Colonic mucosa (tissue), 4 donors: ENCODE data around the gene FAHD2A. TPM values are rescaled to one million over a fixed set of nuclear protein-coding genes. Genes with fewer than 3 reads are reported as not detected.
"Not testable (repeated sequence)": the region's sequence is repeated elsewhere in the genome, so short reads cannot be mapped to it uniquely, and the experiment has no call there.

Experiments used
- DNase-seq: peaks from one replicate; pipeline ENCODE4 v3.0.0-alpha.2; 2020
- H3K27ac ChIP-seq: fragments of 200-600 bp; one replicate; pipeline ENCODE4 v1.8.0; 2021
- H3K27me3 ChIP-seq: fragments of 200-600 bp; one replicate; pipeline ENCODE4 v1.8.0; 2021
- H3K36me3 ChIP-seq: fragments of 200-600 bp; one replicate; pipeline ENCODE4 v1.8.0; 2021
- H3K4me1 ChIP-seq: fragments of 200-600 bp; one replicate; pipeline ENCODE4 v1.8.0; 2021; ENCODE audit warnings: mild to moderate bottlenecking
- H3K4me3 ChIP-seq: fragments of 200-600 bp; one replicate; pipeline ENCODE4 v1.8.0; 2021
- H3K9ac ChIP-seq, 2 donors: one replicate each; pipeline ENCODE4 v1.7.0; 2013; ENCODE audit warnings: control low read depth in 2 of 2, low read depth in 2 of 2, low read length in 2 of 2
- H3K9me3 ChIP-seq: fragments of 200-600 bp; one replicate; pipeline ENCODE4 v1.8.0; 2021
- CTCF ChIP-seq: fragments of 200-600 bp; IDR thresholded peaks from one replicate; pipeline ENCODE4 v1.8.0; 2022; ENCODE audit warnings: antibody characterized with exemption, mild to moderate bottlenecking
- intact Hi-C: fragments of 100-400 bp; cut with DNase I; formaldehyde crosslinking; loops from one replicate; pipeline ENCODE4 v1.14.1; 2022
- total RNA-seq, 2 donors: library from RNA; stranded (reverse); fragmentation: NEBNext Ultra II Directional in 1 of 2; extraction: Animal tissue kit (Norgen Biotek cat#: 25700) in 1 of 2; gene quantifications; one replicate each; pipeline ENCODE4 v1.2.1, GENCODE V29; 2021
- donor health status: healthy.
- donor health status: DM: no; HTN: no; CAD: no.
- donor health status: DM: no; HTN: no; CAD: no.

The FAHD2A gene, protein sequence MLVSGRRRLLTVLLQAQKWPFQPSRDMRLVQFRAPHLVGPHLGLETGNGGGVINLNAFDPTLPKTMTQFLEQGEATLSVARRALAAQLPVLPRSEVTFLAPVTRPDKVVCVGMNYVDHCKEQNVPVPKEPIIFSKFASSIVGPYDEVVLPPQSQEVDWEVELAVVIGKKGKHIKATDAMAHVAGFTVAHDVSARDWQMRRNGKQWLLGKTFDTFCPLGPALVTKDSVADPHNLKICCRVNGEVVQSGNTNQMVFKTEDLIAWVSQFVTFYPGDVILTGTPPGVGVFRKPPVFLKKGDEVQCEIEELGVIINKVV
- total RNA-seq, result 10 to 100 TPM; 21.0 to 28.9 TPM

GRCh38 chr2:95402370-95403203 lies at the start of gene FAHD2A:
Gene FAHD2A, plus strand, starts transcription at chr2:95402708. Its CDS starts 2,851 bp downstream, at chr2:95405559.
- Histone ChIP-seq H3K9me3 (no peaks in the 10 kb centered on the region), H3K9ac (peak within 1 kb of the TSS; percentile 81 to 89), H3K27me3 (no peaks in the 10 kb centered on the region), H3K27ac (peak within 1 kb of the TSS; percentile 68), H3K36me3 (no peaks in the 10 kb centered on the region), H3K4me1 (no peaks in the 10 kb centered on the region), H3K4me3 (peak within 1 kb of the TSS; percentile 84)
- DNase-seq, result peak; percentile 98
- intact Hi-C loops, result no loop called here
- no peak for TF ChIP-seq CTCF

DNA sequence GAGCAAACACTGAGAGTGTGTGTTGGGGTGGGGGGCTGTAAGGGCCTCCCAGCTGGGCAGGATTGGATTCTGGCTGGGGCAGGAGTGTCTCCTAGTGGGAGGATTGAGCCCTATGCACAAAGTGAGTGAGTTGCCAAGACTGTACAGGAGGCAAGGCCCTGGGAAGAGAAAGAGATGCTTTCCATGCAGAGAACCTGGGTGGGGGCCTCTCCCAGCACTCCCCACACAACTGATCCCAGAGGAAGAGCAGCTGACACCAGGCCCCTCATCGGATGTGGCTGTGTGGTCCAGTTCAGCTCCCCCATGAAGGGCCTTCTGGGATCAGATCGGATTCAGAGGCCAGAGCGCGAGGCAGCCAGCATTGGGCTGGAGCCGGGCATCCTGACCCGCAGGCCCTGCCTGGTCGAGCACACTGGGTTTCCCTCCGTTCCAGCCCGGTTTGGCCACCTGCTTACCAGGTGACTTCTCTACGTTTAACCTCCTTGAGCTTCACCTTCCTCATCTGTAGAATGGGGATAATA lies 49.4 kb upstream of the FAHD2A start:
- no peak overlapping the region for H3K9ac ChIP-seq
- DNase-seq, result no peak
- TF ChIP-seq CTCF, result no peak
- H3K27ac ChIP-seq, result no peak overlapping the region
- no peaks in the 10 kb centered on the region for H3K36me3 ChIP-seq
- H3K9me3 ChIP-seq, result no peaks in the 10 kb centered on the region
- intact Hi-C loops, result no loop called here
- H3K4me3 ChIP-seq, result no peak overlapping the region
- no peaks in the 10 kb centered on the region for H3K4me1 ChIP-seq
- no peaks in the 10 kb centered on the region for H3K27me3 ChIP-seq

DNA sequence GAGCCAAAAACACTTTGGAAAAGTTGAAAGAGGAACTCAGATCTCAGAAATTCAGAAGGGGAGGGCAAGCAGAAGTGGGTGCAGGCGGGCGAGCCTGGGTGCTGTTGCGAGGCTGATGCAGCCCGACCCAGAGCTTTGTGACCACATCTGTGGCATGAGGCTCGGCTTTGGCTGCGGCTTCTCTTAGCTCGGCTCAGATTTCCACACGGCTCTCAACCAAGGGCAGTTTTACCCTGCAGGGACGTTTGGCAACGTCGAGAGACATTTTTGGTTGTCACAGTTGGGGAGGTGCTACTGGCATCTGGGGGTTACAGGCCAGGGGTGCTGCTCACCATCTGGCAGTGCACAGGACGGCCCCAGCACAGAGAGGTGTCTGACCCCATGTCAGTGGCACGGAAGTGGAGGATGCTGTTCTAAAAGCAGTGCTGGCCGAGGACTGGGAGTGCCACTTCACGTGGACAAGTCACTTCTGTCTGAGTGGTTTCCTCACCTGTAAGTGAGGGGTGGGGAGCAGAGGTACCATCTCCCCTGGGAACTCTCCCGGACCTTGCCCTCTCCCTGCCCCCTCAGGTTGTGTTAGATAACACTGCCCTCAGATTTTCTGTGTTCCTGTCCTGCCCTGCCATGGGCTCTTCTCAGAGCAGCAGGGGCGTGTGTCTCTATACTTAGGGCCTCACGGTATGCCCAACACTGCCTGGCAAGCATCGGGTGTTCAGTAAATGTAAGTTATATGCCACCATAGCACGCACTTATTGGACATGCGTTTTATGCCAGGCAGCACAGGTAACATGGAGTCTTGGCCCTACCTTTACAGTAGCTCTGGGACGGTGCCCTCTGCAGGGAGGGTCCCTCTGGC lies 48.7 kb upstream of the FAHD2A start:
- Histone ChIP-seq H3K27me3 (no peaks in the 10 kb centered on the region), H3K4me1 (no peaks in the 10 kb centered on the region), H3K9ac (no peak overlapping the region), H3K9me3 (no peaks in the 10 kb centered on the region), H3K36me3 (no peaks in the 10 kb centered on the region), H3K4me3 (no peak overlapping the region), H3K27ac (no peak overlapping the region)
- intact Hi-C loops, result no loop called here
- no peak for TF ChIP-seq CTCF
- no peak for DNase-seq

- no peak for DNase-seq
- no peak overlapping the region for H3K9ac ChIP-seq
- H3K4me1 ChIP-seq, result no peaks in the 10 kb centered on the region
- TF ChIP-seq CTCF, result no peak
- intact Hi-C loops, result no loop called here
- no peaks in the 10 kb centered on the region for H3K9me3 ChIP-seq
- H3K27me3 ChIP-seq, result no peaks in the 10 kb centered on the region
- no peak overlapping the region for H3K4me3 ChIP-seq
- H3K27ac ChIP-seq, result no peak overlapping the region
- no peaks in the 10 kb centered on the region for H3K36me3 ChIP-seq
Measured at GRCh38 chr2:95354469-95354901, 48.0 kb upstream of the FAHD2A start.

DNA sequence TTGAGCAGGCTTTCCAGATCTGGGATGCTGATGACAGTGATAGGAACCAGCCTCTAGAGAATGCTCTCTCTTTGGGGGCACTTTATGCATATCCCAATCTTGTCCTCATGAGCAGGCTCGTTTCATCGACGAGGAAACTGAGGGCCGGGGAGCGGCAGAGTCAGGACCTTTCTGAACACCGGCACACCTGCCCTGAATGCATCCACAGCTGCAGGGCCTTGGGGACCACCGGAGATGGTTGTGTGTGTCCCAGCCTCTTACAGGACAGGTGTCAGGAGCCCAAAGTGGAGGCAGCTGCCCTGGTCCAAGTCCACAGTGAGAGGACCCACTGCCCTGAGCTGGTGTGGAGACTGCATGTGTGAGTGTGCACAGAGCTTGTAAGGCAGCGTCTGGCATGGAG lies 47.6 kb upstream of the FAHD2A start:
- Histone ChIP-seq H3K9me3 (no peaks in the 10 kb centered on the region), H3K4me1 (no peaks in the 10 kb centered on the region), H3K36me3 (no peaks in the 10 kb centered on the region), H3K9ac (no peak overlapping the region), H3K4me3 (no peak overlapping the region), H3K27me3 (no peaks in the 10 kb centered on the region), H3K27ac (no peak overlapping the region)
- TF ChIP-seq CTCF, result no peak
- DNase-seq, result no peak
- intact Hi-C loops, result no loop called here

DNA sequence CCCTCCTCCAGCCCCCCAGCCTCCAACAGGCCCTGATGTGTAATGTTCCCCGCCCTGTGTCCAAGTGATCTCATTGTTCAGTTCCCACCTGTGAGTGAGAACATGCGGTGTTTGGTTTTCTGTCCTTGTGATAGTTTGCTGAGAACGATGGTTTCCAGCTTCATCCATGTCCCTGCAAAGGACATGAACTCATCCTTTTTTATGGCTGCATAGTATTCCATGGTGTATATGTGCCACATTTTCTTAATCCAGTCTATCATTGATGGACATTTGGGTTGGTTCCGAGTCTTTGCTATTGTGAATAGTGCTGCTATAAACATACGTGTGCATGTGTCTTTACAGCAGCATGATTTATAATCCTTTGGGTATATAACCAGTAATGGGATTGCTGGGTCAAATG lies 47.0 kb upstream of the FAHD2A start:
- H3K4me3 ChIP-seq, H3K9me3 ChIP-seq, DNase-seq, H3K27ac ChIP-seq, intact Hi-C loops, H3K27me3 ChIP-seq, H3K36me3 ChIP-seq, H3K4me1 ChIP-seq, H3K9ac ChIP-seq: not testable (repeated sequence)
